GM19193 (cell line): ENCODE results near the gene IRAK1BP1.

Source experiments
- POLR2A ChIP-seq: IDR thresholded peaks from 4 replicates; pipeline ENCODE4 v1.6.1; 2011; ENCODE audit not compliant: insufficient read depth, insufficient read length; ENCODE audit errors: extremely low read depth

IRAK1BP1 gene

DNA sequence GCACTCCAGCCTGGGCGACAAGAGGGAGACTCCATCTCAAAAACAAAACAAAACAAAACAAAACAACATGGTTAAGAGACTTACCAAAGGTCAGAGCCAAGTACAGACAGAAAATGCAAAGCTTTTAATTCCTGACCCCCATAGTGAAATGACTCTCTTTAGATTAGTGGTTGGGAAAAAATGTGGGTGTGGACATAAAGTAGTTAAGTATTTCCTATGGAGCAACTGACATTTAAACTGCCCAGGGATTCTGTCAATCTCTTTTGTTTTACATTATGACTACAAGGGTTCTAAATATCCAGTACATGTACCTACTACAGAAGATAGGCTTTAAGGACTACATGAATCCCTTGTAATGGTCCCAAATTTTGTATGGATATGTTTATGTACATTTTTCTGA is 75.1 kb downstream of the IRAK1BP1 start:
- no peak for TF ChIP-seq POLR2A

DNA sequence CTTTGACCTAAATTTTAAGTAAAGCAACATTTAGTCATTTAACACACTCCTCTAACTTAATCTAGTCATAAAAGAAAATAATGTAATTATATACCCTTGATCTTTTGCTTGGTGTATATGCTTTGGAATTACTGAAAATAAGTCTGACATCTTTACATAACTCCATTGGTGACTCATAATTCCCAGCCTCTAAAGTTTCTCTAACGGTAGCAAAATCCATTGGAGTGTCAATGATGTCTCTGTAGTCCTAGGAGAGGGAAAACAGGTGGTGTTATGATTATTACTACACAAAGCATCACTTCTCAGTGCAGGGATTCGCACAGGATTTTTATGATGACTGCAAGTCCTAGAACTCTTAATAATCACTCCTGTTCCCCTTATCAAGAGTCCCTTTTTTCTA is 80.2 kb downstream of the IRAK1BP1 start:
- no peak for TF ChIP-seq POLR2A

DNA sequence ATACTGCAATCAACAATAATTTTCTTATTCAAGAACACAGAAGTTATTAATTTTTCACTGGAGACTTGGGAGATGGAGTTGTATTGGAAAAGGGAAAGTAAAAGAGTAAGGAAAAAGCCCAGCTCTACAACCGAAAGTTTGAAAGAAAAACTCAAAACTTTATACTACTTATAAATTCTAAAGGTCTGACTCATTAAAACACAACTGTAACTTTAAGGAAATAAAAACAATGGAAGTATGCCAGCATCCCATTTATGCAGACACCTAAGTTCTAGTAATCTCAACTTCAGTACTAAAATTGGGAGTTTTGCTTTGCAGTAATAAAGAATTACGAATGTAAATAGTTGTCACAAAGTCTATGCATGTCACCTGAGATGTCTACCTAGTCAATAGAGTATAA is 80.6 kb downstream of the IRAK1BP1 start:
- TF ChIP-seq POLR2A: no peak

DNA sequence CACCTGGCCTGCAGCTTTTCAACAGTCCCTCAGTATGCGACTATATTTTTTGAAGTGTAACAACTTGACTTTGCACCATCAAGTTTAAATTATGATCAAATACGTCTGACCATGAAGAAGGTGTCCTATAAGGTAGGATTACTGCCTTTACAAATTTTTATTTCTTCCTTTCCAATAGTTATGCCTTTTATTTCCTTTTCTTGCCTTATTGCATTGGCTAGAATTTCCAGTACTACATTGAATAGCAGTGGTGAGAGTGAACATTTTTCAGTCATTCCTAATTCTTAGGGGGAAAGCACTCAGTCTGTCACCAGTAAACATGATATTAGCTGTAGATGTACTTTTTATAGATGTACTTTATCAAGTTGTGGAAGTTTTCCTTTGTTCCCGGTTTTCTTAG is 81.4 kb downstream of the IRAK1BP1 start:
- TF ChIP-seq POLR2A: no peak

DNA sequence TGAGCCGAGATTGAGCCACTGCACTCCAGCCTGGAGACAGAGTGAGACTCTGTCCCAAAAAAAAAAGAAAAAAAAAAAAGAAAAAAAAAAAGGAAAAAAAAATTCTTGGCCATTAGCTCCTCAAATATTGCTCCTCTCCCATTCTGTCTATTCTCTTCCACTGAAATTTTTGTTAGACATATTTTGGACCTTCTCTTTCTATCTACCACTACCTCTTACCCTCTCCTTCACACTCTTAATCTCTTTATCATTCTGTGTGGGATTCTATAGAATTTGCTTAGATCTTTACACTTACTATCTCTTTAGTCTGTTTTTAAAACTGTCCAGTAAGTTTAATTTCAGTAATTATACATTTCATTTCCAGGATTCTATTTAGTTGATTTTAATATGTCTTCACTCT is 85.0 kb downstream of the IRAK1BP1 start:
- TF ChIP-seq POLR2A: no peak
